ENCODE data around the gene SCN5A. TPM values are rescaled to one million over a fixed set of nuclear protein-coding genes. Genes with fewer than 3 reads are reported as not detected.

SCN5A gene
- total and polyA plus RNA-seq, 4 donors: 0.01 to 0.14 TPM; not detected in 2

DNA sequence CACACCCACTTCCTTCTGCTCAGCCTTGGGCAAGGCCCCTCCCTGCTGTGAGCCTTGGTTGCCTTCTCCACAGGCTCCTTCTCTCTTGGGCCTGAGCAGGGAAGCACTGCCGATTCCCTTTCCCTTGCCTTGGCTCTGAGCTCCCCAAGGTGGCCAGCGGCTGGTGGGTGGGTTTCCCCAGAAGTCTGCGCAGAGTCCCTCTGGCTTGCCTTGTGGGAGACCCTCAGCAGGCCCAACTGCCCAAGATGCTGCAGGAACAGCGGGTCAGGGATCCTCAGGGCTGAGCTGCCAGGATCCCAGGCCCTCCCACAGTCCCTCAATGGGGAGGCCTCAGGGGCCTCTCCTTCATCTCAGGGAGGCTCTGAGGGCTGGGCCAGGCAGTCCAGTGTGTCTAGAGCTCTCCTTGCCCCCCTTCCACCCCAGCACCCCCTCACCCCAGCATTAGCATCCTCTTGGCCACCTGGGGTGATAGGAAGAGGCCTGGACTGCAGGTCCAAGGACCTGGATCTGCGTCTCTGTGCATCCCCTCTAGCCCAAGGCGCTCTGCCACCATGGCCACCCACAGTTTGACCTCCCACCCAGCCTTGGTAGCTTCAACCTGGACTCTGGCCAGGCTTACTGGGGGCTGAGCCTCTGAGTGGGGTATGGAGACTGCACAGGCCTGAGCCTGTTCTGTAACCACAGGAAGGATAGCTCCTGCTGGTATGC lies 84.7 kb downstream of the SCN5A start:
- no peak overlapping the region for H3K9ac ChIP-seq (ENCODE audit: low read depth in 1 of 2, low read length in 2 of 2)
- no peak overlapping the region for H3K4me3 ChIP-seq (ENCODE audit: low read depth in 1 of 3, low read length in 3 of 3)
- WGBS: 95% methylated on average over 6 of the region's 6 CpGs
- H3K27me3 ChIP-seq (ENCODE audit: control insufficient read depth in 4 of 4, insufficient read depth in 4 of 4, low read length in 3 of 4): no peaks in the 10 kb centered on the region
- H3K27ac ChIP-seq (ENCODE audit: low read depth in 1 of 2, low read length in 2 of 2): no peak overlapping the region
- no peak for DNase-seq (ENCODE audit: low spot score)
- H3K9me3 ChIP-seq (ENCODE audit: control insufficient read depth in 4 of 4, low read length in 3 of 4): no peaks in the 10 kb centered on the region
- TF ChIP-seq SP1 (IDR thresholded peaks at IDR 0.05) (no peak), RXRA (IDR thresholded peaks at IDR 0.05) (no peak), HNF4A (conservative IDR thresholded peaks at IDR 0.05) (no peak), FOXA1 (IDR thresholded peaks at IDR 0.05) (no peak), YY1 (IDR thresholded peaks at IDR 0.05) (no peak), JUND (IDR thresholded peaks at IDR 0.05) (no peak), NR2F2 (IDR thresholded peaks at IDR 0.05) (no peak)
- TF ChIP-seq, protein P1, sequence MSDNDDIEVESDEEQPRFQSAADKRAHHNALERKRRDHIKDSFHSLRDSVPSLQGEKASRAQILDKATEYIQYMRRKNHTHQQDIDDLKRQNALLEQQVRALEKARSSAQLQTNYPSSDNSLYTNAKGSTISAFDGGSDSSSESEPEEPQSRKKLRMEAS (IDR thresholded peaks at IDR 0.05): no peak
- TF ChIP-seq, protein P2, sequence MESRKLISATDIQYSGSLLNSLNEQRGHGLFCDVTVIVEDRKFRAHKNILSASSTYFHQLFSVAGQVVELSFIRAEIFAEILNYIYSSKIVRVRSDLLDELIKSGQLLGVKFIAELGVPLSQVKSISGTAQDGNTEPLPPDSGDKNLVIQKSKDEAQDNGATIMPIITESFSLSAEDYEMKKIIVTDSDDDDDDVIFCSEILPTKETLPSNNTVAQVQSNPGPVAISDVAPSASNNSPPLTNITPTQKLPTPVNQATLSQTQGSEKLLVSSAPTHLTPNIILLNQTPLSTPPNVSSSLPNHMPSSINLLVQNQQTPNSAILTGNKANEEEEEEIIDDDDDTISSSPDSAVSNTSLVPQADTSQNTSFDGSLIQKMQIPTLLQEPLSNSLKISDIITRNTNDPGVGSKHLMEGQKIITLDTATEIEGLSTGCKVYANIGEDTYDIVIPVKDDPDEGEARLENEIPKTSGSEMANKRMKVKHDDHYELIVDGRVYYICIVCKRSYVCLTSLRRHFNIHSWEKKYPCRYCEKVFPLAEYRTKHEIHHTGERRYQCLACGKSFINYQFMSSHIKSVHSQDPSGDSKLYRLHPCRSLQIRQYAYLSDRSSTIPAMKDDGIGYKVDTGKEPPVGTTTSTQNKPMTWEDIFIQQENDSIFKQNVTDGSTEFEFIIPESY (IDR thresholded peaks at IDR 0.05): no peak
- TF ChIP-seq, protein P3, sequence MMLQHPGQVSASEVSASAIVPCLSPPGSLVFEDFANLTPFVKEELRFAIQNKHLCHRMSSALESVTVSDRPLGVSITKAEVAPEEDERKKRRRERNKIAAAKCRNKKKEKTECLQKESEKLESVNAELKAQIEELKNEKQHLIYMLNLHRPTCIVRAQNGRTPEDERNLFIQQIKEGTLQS (IDR thresholded peaks at IDR 0.05): no peak
- TF ChIP-seq, protein P4, sequence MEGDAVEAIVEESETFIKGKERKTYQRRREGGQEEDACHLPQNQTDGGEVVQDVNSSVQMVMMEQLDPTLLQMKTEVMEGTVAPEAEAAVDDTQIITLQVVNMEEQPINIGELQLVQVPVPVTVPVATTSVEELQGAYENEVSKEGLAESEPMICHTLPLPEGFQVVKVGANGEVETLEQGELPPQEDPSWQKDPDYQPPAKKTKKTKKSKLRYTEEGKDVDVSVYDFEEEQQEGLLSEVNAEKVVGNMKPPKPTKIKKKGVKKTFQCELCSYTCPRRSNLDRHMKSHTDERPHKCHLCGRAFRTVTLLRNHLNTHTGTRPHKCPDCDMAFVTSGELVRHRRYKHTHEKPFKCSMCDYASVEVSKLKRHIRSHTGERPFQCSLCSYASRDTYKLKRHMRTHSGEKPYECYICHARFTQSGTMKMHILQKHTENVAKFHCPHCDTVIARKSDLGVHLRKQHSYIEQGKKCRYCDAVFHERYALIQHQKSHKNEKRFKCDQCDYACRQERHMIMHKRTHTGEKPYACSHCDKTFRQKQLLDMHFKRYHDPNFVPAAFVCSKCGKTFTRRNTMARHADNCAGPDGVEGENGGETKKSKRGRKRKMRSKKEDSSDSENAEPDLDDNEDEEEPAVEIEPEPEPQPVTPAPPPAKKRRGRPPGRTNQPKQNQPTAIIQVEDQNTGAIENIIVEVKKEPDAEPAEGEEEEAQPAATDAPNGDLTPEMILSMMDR (IDR thresholded peaks at IDR 0.05; ENCODE audit: low read depth, low read length, missing input control): no peak
- H3K36me3 ChIP-seq (ENCODE audit: control insufficient read depth in 4 of 4, insufficient read depth in 3 of 4, low read depth in 1 of 4, low read length in 3 of 4): no peaks in the 10 kb centered on the region
- H3K4me1 ChIP-seq (ENCODE audit: control insufficient read depth in 4 of 4, insufficient read depth in 4 of 4, low read length in 3 of 4): no peaks in the 10 kb centered on the region

DNA sequence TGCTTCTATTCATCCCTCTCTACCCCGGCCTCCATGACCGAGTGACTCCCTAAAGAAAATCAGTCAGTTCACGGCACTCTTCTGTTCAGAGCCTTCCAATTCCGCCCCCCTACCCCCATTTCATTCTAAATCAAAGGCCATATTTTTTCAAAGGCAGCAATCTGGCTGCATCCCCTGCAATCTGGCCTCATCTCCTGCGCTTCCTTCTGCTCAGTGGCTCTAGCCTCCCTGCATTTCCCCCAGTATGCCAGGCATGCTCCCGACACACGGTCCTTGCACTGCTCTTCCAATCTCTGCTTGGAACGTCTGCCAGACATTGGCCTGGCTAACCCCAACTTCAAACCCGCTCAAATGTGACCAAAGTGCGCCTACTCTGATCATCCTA lies 85.6 kb downstream of the SCN5A start:
- Histone ChIP-seq H3K27me3 (ENCODE audit: control insufficient read depth in 4 of 4, insufficient read depth in 4 of 4, low read length in 3 of 4) (no peaks in the 10 kb centered on the region), H3K4me1 (ENCODE audit: control insufficient read depth in 4 of 4, insufficient read depth in 4 of 4, low read length in 3 of 4) (no peaks in the 10 kb centered on the region), H3K9me3 (ENCODE audit: control insufficient read depth in 4 of 4, low read length in 3 of 4) (no peaks in the 10 kb centered on the region), H3K9ac (ENCODE audit: low read depth in 1 of 2, low read length in 2 of 2) (no peak overlapping the region), H3K4me3 (ENCODE audit: low read depth in 1 of 3, low read length in 3 of 3) (no peak overlapping the region), H3K27ac (ENCODE audit: low read depth in 1 of 2, low read length in 2 of 2) (no peak overlapping the region), H3K36me3 (ENCODE audit: control insufficient read depth in 4 of 4, insufficient read depth in 3 of 4, low read depth in 1 of 4, low read length in 3 of 4) (no peaks in the 10 kb centered on the region)
- TF ChIP-seq NR2F2 (IDR thresholded peaks at IDR 0.05): no peak
- TF ChIP-seq, protein P4 (IDR thresholded peaks at IDR 0.05; ENCODE audit: low read depth, low read length, missing input control): no peak
- no peak for TF ChIP-seq SP1 (IDR thresholded peaks at IDR 0.05)
- no peak for TF ChIP-seq RXRA (IDR thresholded peaks at IDR 0.05)
- TF ChIP-seq, protein P3 (IDR thresholded peaks at IDR 0.05): no peak
- TF ChIP-seq HNF4G (IDR thresholded peaks at IDR 0.05): no peak
- no peak for TF ChIP-seq FOXA1 (IDR thresholded peaks at IDR 0.05)
- TF ChIP-seq, protein P1 (IDR thresholded peaks at IDR 0.05): no peak
- no peak for TF ChIP-seq GABPA (IDR thresholded peaks at IDR 0.05 in 1 of 2, conservative IDR thresholded peaks at IDR 0.05 in 1 of 2)
- TF ChIP-seq, protein P5, sequence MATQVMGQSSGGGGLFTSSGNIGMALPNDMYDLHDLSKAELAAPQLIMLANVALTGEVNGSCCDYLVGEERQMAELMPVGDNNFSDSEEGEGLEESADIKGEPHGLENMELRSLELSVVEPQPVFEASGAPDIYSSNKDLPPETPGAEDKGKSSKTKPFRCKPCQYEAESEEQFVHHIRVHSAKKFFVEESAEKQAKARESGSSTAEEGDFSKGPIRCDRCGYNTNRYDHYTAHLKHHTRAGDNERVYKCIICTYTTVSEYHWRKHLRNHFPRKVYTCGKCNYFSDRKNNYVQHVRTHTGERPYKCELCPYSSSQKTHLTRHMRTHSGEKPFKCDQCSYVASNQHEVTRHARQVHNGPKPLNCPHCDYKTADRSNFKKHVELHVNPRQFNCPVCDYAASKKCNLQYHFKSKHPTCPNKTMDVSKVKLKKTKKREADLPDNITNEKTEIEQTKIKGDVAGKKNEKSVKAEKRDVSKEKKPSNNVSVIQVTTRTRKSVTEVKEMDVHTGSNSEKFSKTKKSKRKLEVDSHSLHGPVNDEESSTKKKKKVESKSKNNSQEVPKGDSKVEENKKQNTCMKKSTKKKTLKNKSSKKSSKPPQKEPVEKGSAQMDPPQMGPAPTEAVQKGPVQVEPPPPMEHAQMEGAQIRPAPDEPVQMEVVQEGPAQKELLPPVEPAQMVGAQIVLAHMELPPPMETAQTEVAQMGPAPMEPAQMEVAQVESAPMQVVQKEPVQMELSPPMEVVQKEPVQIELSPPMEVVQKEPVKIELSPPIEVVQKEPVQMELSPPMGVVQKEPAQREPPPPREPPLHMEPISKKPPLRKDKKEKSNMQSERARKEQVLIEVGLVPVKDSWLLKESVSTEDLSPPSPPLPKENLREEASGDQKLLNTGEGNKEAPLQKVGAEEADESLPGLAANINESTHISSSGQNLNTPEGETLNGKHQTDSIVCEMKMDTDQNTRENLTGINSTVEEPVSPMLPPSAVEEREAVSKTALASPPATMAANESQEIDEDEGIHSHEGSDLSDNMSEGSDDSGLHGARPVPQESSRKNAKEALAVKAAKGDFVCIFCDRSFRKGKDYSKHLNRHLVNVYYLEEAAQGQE (IDR thresholded peaks at IDR 0.05): no peak
- TF ChIP-seq HNF4A (conservative IDR thresholded peaks at IDR 0.05): no peak
- TF ChIP-seq TAF1 (conservative IDR thresholded peaks at IDR 0.05): no peak
- no peak for TF ChIP-seq FOXA2 (IDR thresholded peaks at IDR 0.05)
- no peak for TF ChIP-seq JUND (IDR thresholded peaks at IDR 0.05)
- TF ChIP-seq EGR1 (IDR thresholded peaks at IDR 0.05; ENCODE audit: low read depth in 2 of 2): no peak
- TF ChIP-seq, protein P2 (IDR thresholded peaks at IDR 0.05): no peak
- no peak for DNase-seq (ENCODE audit: low spot score)
- 88% methylated on average over 10 of the region's 10 CpGs for WGBS

Measured in liver (tissue), 9 donors.